Peyer's patch (tissue), 4 donors: ENCODE results near the gene MAPT.

ENCODE experiments used
- POLR2A ChIP-seq, 2 donors: fragments of 450-650 bp; IDR thresholded peaks; one replicate each; pipeline ENCODE4 v1.5.1; 2017; ENCODE audit warnings: antibody characterized with exemption in 2 of 2, mild to moderate bottlenecking in 2 of 2, moderate library complexity in 2 of 2
- TF ChIP-seq, protein P1 (sequence below), 6 experiments: fragments of 450-650 bp in 4 of 6; fragments of 200-600 bp in 2 of 6; sonication (generic) in 1 of 6; IDR thresholded peaks; one replicate each; pipeline ENCODE4 v1.5.1; 2017 to 2019; ENCODE audit warnings: antibody characterized with exemption in 6 of 6, mild to moderate bottlenecking in 3 of 6, moderate library complexity in 1 of 6

GRCh38 chr17:46047398-46047797 is 153.0 kb downstream of the MAPT start:
- TF ChIP-seq, protein P1, sequence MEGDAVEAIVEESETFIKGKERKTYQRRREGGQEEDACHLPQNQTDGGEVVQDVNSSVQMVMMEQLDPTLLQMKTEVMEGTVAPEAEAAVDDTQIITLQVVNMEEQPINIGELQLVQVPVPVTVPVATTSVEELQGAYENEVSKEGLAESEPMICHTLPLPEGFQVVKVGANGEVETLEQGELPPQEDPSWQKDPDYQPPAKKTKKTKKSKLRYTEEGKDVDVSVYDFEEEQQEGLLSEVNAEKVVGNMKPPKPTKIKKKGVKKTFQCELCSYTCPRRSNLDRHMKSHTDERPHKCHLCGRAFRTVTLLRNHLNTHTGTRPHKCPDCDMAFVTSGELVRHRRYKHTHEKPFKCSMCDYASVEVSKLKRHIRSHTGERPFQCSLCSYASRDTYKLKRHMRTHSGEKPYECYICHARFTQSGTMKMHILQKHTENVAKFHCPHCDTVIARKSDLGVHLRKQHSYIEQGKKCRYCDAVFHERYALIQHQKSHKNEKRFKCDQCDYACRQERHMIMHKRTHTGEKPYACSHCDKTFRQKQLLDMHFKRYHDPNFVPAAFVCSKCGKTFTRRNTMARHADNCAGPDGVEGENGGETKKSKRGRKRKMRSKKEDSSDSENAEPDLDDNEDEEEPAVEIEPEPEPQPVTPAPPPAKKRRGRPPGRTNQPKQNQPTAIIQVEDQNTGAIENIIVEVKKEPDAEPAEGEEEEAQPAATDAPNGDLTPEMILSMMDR (IDR thresholded peaks at IDR 0.05): no peak
- no peak for TF ChIP-seq POLR2A (IDR thresholded peaks at IDR 0.05)
